AG08395 (cell line): ENCODE results near the gene WDR70.
A peak's percentile ranks its signal among the peaks of the same experiment; 100 is the strongest.
"Not testable (repeated sequence)": the region's sequence is repeated elsewhere in the genome, so short reads cannot be mapped to it uniquely, and the experiment has no call there.

Experiments used
- DNase-seq: peaks from one replicate; pipeline ENCODE4 v3.0.0; 2012; ENCODE audit warnings: mixed read lengths, low spot score

Gene WDR70

GRCh38 chr5:37640088-37640487 lies 261.0 kb downstream of the WDR70 start:
- no peak for DNase-seq

GRCh38 chr5:37641933-37642332 lies 262.8 kb downstream of the WDR70 start:
- no peak for DNase-seq

GRCh38 chr5:37645707-37646106 lies 266.6 kb downstream of the WDR70 start:
- no peak for DNase-seq

- DNase-seq, result not testable (repeated sequence)
Measured at GRCh38 chr5:37654566-37654965, 275.4 kb downstream of the WDR70 start.

- no peak for DNase-seq
Measured at GRCh38 chr5:37657046-37657445, 277.9 kb downstream of the WDR70 start.

GRCh38 chr5:37658440-37658839 lies 279.3 kb downstream of the WDR70 start:
- DNase-seq, result no peak

GRCh38 chr5:37660319-37660718 lies 281.2 kb downstream of the WDR70 start:
- DNase-seq, result no peak

- no peak for DNase-seq
Measured at GRCh38 chr5:37661227-37661920, 282.3 kb downstream of the WDR70 start.

GRCh38 chr5:37661951-37662350 lies 282.8 kb downstream of the WDR70 start:
- DNase-seq, result no peak

- DNase-seq, result no peak
Measured at GRCh38 chr5:37662362-37662761, 283.2 kb downstream of the WDR70 start.

GRCh38 chr5:37662789-37663485 lies 283.8 kb downstream of the WDR70 start:
- peak; percentile 27 for DNase-seq

GRCh38 chr5:37663538-37663937 lies 284.4 kb downstream of the WDR70 start:
- DNase-seq, result no peak

GRCh38 chr5:37664551-37664950 lies 285.4 kb downstream of the WDR70 start:
- DNase-seq, result no peak

GRCh38 chr5:37665272-37665671 lies 286.2 kb downstream of the WDR70 start:
- DNase-seq, result no peak

GRCh38 chr5:37665889-37666288 lies 286.8 kb downstream of the WDR70 start:
- DNase-seq, result peak; percentile 25

GRCh38 chr5:37667430-37667829 lies 288.3 kb downstream of the WDR70 start:
- DNase-seq, result no peak

GRCh38 chr5:37667846-37668245 lies 288.7 kb downstream of the WDR70 start:
- no peak for DNase-seq

GRCh38 chr5:37668524-37669047 lies 289.5 kb downstream of the WDR70 start:
- peak; percentile 88 for DNase-seq

GRCh38 chr5:37672118-37672588 lies 293.0 kb downstream of the WDR70 start:
- DNase-seq, result not testable (repeated sequence)

GRCh38 chr5:37674361-37674760 lies 295.2 kb downstream of the WDR70 start:
- DNase-seq, result not testable (repeated sequence)

- not testable (repeated sequence) for DNase-seq
Measured at GRCh38 chr5:37679326-37679725, 300.2 kb downstream of the WDR70 start.

GRCh38 chr5:37679903-37680302 lies 300.8 kb downstream of the WDR70 start:
- DNase-seq, result not testable (repeated sequence)

- no peak for DNase-seq
Measured at GRCh38 chr5:37683072-37683471, 304.0 kb downstream of the WDR70 start.
